Right lung (tissue), 5 donors: ENCODE results near the gene ATP5ME. TPM values are rescaled to one million over a fixed set of nuclear protein-coding genes. Genes with fewer than 3 reads are reported as not detected.
"Not testable (repeated sequence)": the region's sequence is repeated elsewhere in the genome, so short reads cannot be mapped to it uniquely, and the experiment has no call there.

Experiments used
- DNase-seq, 2 donors: peaks; one replicate each; pipeline ENCODE4 v3.0.0-alpha.2; 2013
- polyA plus RNA-seq, 5 donors: library from polyadenylated mRNA; unstranded; fragments of 120-200 nt; gene quantifications; one replicate each; pipeline versions ENCODE4 v1.2.1 to v1.2.3, GENCODE V29; 2013; ENCODE audit warnings: inconsistent platforms in 1 of 5, low replicate concordance in 1 of 5; ENCODE audit not compliant: insufficient read length in 5 of 5, insufficient read depth in 1 of 5

The ATP5ME gene
- polyA plus RNA-seq, 5 donors = 174 to 273 (median 191) TPM

DNA sequence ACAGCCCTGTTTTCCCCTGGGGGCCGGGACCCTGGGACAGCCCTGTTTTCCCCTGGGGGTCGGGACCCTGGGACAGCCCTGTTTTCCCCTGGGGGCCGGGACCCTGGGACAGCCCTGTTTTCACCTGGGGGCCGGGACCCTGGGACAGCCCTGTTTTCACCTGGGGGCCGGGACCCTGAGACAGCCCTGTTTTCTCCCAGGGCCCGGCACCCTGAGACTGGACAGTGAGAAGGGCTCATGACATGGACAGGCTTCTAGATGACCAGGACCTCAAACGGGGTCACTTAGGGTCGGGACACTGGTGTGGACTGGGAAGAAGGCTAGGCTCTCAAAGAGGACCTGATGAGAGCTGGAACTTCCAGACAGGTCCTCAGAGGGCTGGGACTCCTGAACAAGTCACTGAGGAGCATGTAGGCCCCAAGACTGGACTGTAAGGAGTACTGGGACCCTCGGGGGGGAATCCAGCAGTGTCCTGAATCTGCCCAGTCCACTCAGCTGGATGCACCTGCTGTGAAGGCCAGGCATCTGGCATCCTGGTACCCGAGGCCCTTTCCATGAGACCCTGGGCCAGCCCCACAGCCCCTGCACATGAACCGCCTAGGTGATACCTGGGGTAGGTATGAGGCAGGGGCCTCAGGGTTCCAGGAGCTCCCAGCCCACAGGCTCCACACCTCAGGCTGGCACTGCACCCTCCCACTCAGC is 34.0 kb upstream of the ATP5ME start:
- DNase-seq = no peak

GRCh38 chr4:706834-707598 is 32.9 kb upstream of the ATP5ME start:
- no peak for DNase-seq

GRCh38 chr4:706083-706633 is 32.1 kb upstream of the ATP5ME start:
- not testable (repeated sequence) for DNase-seq

GRCh38 chr4:705278-706082 is 31.4 kb upstream of the ATP5ME start, which contains the start of gene PCGF3:
Gene PCGF3, plus strand, starts transcription at chr4:705832. Its CDS starts 27,849 bp downstream, at chr4:733681.
- DNase-seq = peak; percentile 95

GRCh38 chr4:704971-705277 is 30.8 kb upstream of the ATP5ME start:
- no peak for DNase-seq

GRCh38 chr4:704198-704891 is 30.3 kb upstream of the ATP5ME start:
- no peak for DNase-seq

DNA sequence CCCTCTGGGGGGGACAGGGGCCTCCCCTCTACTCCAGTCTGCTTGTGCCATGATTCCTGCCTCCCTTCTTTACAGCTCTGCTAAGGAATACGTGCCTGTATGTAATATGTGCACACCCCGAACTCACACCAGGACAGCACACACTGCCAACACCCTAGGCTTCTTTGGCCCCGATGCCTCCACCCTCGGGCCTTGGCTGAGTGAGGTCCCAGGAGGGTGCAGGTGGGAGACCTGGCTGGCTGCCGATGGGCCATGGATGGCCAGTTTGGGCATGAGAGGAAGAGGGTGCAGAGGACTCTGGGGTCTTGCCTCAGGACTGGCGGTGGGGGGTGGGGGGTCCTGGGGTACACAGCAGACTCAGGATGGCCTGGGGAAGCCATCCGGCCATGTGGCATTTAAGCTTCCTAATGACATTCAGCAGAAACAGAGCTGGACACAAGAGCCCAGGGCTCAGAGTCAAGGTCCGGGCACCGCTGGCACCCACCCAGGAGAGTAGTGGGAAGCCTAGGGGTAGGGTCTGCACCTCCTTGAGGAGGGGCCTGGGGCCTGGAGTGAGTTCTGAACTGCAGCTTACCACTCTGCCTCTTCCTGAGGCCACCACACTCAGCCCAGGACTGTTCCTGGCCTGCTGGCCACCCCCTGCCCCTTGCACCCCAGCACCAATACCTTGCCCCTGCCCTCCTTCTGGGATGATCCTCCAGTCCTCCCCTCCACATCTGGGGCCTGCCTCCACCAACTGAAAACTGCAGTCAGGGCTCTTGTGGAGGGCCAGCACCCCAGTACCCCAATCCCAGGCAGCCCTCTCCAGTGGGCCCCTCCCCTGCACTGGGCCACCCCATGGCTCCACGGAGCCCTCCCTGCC is 29.5 kb upstream of the ATP5ME start:
- no peak for DNase-seq

GRCh38 chr4:702618-703048 is 28.6 kb upstream of the ATP5ME start:
- no peak for DNase-seq

GRCh38 chr4:700587-701264 is 26.6 kb upstream of the ATP5ME start:
- DNase-seq = no peak

DNA sequence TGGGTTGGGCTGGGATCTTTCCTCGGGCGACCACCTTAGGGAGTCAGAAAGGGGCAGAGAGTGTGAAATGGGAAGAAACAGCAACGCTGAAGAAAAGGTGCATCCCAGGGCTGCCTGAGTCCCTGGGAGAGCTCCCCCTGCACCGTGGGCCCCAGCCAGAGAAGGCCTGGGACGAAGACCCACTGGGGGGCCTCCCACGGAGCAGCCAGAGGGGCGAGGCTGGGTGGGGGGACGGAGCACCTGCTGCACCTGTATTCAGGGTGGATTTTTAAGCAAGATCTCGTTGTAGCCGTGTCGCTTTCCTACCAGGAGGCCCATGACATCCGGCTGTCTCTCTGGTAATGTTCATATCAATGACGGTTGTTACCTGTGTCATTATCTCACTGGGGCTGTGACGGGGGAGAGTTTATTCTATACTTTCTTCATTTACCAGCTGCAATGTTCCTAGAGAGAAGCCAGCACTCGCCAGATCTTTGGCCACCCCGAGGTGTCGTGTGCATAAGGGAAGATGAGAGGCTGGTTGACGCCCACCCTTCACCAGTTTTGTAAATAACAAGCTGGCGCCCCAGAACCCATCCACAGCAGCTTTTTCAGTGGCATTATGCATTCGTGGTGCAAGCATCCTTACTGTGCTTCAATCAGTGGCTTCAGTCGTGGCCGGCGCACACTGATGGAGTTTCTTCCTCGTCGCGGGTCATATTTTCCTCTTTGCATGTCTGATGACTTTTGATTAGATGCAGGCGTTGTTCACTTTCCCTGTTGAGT is 25.9 kb upstream of the ATP5ME start:
- DNase-seq = no peak

DNA sequence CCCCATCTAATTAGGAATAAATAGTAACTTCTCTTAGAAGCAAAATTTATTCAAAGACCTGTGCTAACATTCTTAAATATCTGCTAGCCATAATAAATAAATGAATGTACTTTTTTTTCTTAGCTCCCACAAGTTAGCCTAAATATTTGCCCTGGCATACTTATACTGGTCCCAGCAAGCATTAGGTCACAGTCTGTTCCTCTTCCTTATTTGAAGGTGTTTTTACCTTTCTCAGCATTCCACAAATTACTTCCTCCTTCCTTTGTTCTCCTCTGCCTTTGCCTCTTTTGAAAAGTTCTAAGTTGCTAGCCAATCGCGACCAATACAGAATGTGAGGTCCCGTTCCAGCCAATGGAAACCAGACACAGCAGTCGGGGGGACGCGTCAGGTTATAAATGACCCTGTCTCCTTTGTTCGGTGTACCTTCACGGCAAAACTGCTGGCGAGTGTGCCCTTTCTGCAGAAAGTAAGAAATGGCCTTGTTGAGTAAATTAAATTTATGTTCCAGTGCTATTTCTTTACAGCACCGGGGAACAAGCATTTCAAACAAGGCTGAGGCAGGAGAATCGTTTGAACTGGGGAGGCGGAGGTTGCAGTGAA is 20.4 kb upstream of the ATP5ME start:
- not testable (repeated sequence) for DNase-seq

DNA sequence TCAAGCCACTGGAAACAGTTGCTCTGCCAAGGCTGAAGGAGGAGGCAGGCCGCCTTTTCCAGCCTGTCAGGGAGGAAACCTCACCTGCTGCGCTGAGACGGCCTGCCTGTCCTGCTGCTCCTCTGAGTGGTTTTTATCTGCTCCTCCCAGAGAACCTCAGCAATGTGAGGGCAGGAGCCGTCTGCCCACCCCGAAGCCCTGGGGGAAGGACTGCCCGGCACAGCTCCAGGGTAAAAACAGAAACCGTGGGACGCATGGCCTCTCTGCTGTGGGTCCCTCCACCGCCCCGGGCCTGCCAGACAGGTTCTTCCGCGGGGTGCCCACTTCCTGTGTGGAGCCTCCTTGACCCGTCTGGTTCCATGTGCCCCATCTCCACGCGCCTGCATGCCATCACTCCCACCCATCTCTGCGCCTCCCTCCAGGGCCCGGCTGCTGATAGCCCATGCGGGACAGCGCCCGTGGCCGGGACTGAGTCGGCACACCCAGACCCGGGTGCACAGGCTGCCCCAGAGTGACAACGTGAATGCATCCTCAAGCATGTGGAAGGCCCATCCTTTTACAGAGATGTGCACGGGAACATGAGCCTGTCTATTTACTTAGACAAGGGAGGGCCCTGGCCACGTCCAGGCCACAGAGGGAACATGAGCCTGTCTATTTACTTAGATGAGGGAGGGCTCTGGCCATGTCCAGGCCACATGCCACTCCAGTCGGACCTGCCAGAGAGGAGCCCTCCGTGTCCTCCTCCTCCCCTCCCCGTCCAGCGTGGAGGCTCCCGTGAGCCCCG is 18.9 kb upstream of the ATP5ME start:
- DNase-seq = no peak

GRCh38 chr4:689723-690122 is 15.6 kb upstream of the ATP5ME start:
- DNase-seq = no peak

- DNase-seq = no peak
These were observed 15.0 kb upstream of the ATP5ME start, which contains the start of gene SLC49A3 for GRCh38 chr4:688854-689681. Gene SLC49A3, minus strand, starts transcription at chr4:689151. Its CDS starts 24 bp downstream, at chr4:689127.

DNA sequence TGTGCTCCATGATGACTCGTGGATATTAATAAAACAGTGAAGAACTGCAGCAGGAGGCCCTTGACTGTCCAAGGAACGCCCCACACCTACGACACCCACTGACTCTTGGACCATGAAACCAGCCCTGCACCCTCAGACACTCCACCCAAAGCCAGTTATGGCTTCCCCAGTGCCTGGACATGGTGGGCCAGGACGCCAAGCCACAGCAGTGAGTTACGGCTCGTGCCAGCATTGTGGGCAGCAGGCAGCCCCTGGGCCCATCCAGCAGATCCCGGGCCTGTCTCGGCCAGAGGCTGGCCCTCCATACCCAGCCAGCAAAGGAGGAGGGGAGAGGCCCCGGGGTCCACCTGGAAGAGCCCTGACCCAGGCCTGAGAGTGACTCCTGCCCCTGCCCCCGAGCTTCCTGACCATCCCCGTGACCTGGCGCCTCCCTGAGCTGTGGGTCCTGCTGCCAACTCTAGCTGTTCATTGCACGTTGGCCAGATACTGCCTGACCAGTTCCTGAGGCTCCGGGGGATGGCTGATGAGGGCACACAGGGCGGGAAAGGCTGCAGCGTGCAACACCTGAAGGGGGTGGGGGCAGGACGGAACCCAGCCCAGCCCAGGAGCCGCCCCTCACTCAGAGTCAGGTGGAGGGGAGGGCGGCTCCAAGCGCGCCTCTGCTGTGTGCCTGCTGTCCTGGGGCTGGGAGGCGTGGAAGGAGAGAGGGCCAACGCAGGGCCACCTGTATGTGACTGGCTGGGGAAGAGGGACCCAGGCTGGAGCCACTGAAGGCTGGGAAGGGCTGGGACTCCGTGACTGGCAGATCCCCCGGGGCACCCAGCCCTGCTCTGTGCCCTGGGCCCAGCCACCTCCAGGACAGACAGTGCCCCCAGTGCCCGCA is 14.1 kb upstream of the ATP5ME start:
- DNase-seq = no peak
